Measurements from ENCODE around the gene HGS.

GRCh38 chr17:81706232-81706611 is 22.4 kb downstream of the HGS start:
- no peak for TF ChIP-seq CTCF (IDR thresholded peaks at IDR 0.05; ENCODE audit: extremely low read depth in 1 of 2, insufficient read depth in 1 of 2, low read depth in 1 of 2, low read length in 2 of 2)
- TF ChIP-seq POLR2A (IDR thresholded peaks at IDR 0.05; ENCODE audit: low read depth, low read length), result no peak
- TF ChIP-seq POLR2AphosphoS5 (IDR thresholded peaks at IDR 0.05; ENCODE audit: insufficient read depth, low read depth, low read length), result no peak
- TF ChIP-seq EZH2 (IDR thresholded peaks at IDR 0.05; ENCODE audit: borderline replicate concordance, low read depth, low read length, severe bottlenecking), result no peak
- TF ChIP-seq FOS (IDR thresholded peaks at IDR 0.05; ENCODE audit: borderline replicate concordance, insufficient read depth, low read length), result no peak

All from endothelial cell of umbilical vein (primary cell).